Body of pancreas (tissue), 4 donors: ENCODE data around the gene RPS6KA3.

Source experiments
- CTCF ChIP-seq, 7 experiments: fragments of 450-650 bp in 4 of 7; fragments of 200-600 bp in 3 of 7; sonication (generic) in 3 of 7; IDR thresholded peaks; one replicate each; pipeline ENCODE4 v1.5.1; 2016 to 2019; ENCODE audit warnings: antibody characterized with exemption in 7 of 7
- POLR2A ChIP-seq, 3 donors: fragments of 450-650 bp; IDR thresholded peaks; one replicate each; pipeline ENCODE4 v1.6.1; 2016; ENCODE audit warnings: antibody characterized with exemption in 3 of 3, mild to moderate bottlenecking in 2 of 3

GRCh38 chrX:20173856-20174255 lies 92.9 kb downstream of the RPS6KA3 start:
- TF ChIP-seq POLR2A (IDR thresholded peaks at IDR 0.05), result no peak
- TF ChIP-seq CTCF (IDR thresholded peaks at IDR 0.05), result no peak
